Measurements from ENCODE around the gene CACNG7. TPM values are rescaled to one million over a fixed set of nuclear protein-coding genes. Genes with fewer than 3 reads are reported as not detected.

The CACNG7 gene
- total RNA-seq, 1 experiment from 2014 or later, result not detected

- Mint-ChIP-seq H3K9me3 (ENCODE audit: unreplicated experiment) (no peaks in the 10 kb centered on the region), H3K27ac (ENCODE audit: unreplicated experiment) (peak overlapping the region; percentile 59), H3K27me3 (ENCODE audit: insufficient read depth, unreplicated experiment) (no peaks in the 10 kb centered on the region), H3K4me1 (ENCODE audit: low read depth, unreplicated experiment) (no peaks in the 10 kb centered on the region), H3K4me3 (ENCODE audit: unreplicated experiment) (peak overlapping the region; percentile 63), H3K36me3 (ENCODE audit: insufficient read depth, unreplicated experiment) (no peaks in the 10 kb centered on the region)
- Histone ChIP-seq H3K27me3 (replicated peaks; ENCODE audit: control insufficient read depth, insufficient read depth, low read length) (no peaks in the 10 kb centered on the region), H3K36me3 (ENCODE audit: control insufficient read depth, insufficient read depth, low read length) (no peaks in the 10 kb centered on the region), H3K9me3 (no peaks in the 10 kb centered on the region), H3K4me3 (ENCODE audit: low read depth, low read length) (no peak overlapping the region; the same call in 1 of the 2 replicates), H3K4me1 (no peaks in the 10 kb centered on the region)
- DNase-seq, result no peak
- CTCF ChIA-PET, result interaction anchor here (0.6 kb wide), 1 partner anchor 137 kb away, joined by 4 read pairs; no protein-coding TSS in a partner anchor
- TF ChIP-seq CTCF (IDR thresholded peaks at IDR 0.05; ENCODE audit: insufficient read depth in 1 of 2, low read depth in 1 of 2, low read length in 1 of 2, severe bottlenecking in 1 of 2, unreplicated experiment in 1 of 2), result no peak
- no TSS peak for BruUV-seq (replicated peaks)
- intact Hi-C loops (cut with micrococcal nuclease; ENCODE audit: unreplicated experiment), result no loop called here
- POLR2A ChIA-PET, result no interaction called here
These were observed 83.1 kb downstream of the CACNG7 start for GRCh38 chr19:53992211-53992610.

- no peak overlapping the region for H3K27ac Mint-ChIP-seq (ENCODE audit: unreplicated experiment)
- no peaks in the 10 kb centered on the region for H3K9me3 Mint-ChIP-seq (ENCODE audit: unreplicated experiment)
- intact Hi-C loops (cut with micrococcal nuclease; ENCODE audit: unreplicated experiment), result no loop called here
- ChIA-PET CTCF (interaction anchor here (0.6 kb wide), 1 partner anchor 138 kb away, joined by 4 read pairs; no protein-coding TSS in a partner anchor), POLR2A (no interaction called here)
- no peaks in the 10 kb centered on the region for H3K36me3 Mint-ChIP-seq (ENCODE audit: insufficient read depth, unreplicated experiment)
- no peaks in the 10 kb centered on the region for H3K4me1 Mint-ChIP-seq (ENCODE audit: low read depth, unreplicated experiment)
- no peak overlapping the region for H3K4me3 ChIP-seq (ENCODE audit: low read depth, low read length)
- no peaks in the 10 kb centered on the region for H3K27me3 ChIP-seq (replicated peaks; ENCODE audit: control insufficient read depth, insufficient read depth, low read length)
- no TSS peak for BruUV-seq (replicated peaks)
- no peaks in the 10 kb centered on the region for H3K9me3 ChIP-seq
- no peaks in the 10 kb centered on the region for H3K4me1 ChIP-seq
- no peak overlapping the region for H3K4me3 Mint-ChIP-seq (ENCODE audit: unreplicated experiment)
- no peak for TF ChIP-seq CTCF (IDR thresholded peaks at IDR 0.05; ENCODE audit: insufficient read depth in 1 of 2, low read depth in 1 of 2, low read length in 1 of 2, severe bottlenecking in 1 of 2, unreplicated experiment in 1 of 2)
- no peak for DNase-seq
- H3K36me3 ChIP-seq (ENCODE audit: control insufficient read depth, insufficient read depth, low read length), result no peaks in the 10 kb centered on the region
- no peaks in the 10 kb centered on the region for H3K27me3 Mint-ChIP-seq (ENCODE audit: insufficient read depth, unreplicated experiment)
These were observed 83.7 kb downstream of the CACNG7 start for GRCh38 chr19:53992815-53993214.

GRCh38 chr19:53993448-53993847 is 84.4 kb downstream of the CACNG7 start:
- no peaks in the 10 kb centered on the region for H3K27me3 ChIP-seq (replicated peaks; ENCODE audit: control insufficient read depth, insufficient read depth, low read length)
- H3K4me3 ChIP-seq (ENCODE audit: low read depth, low read length), result no peak overlapping the region
- Mint-ChIP-seq H3K4me1 (ENCODE audit: low read depth, unreplicated experiment) (no peaks in the 10 kb centered on the region), H3K9me3 (ENCODE audit: unreplicated experiment) (no peaks in the 10 kb centered on the region), H3K27me3 (ENCODE audit: insufficient read depth, unreplicated experiment) (no peaks in the 10 kb centered on the region), H3K4me3 (ENCODE audit: unreplicated experiment) (no peak overlapping the region), H3K36me3 (ENCODE audit: insufficient read depth, unreplicated experiment) (no peaks in the 10 kb centered on the region), H3K27ac (ENCODE audit: unreplicated experiment) (no peak overlapping the region)
- POLR2A ChIA-PET, result no interaction called here
- H3K9me3 ChIP-seq, result no peaks in the 10 kb centered on the region
- intact Hi-C loops (cut with micrococcal nuclease; ENCODE audit: unreplicated experiment), result no loop called here
- no TSS peak for BruUV-seq (replicated peaks)
- no peaks in the 10 kb centered on the region for H3K36me3 ChIP-seq (ENCODE audit: control insufficient read depth, insufficient read depth, low read length)
- no peak for DNase-seq
- no peaks in the 10 kb centered on the region for H3K4me1 ChIP-seq
- CTCF ChIA-PET, result no interaction called here
- no peak for TF ChIP-seq CTCF (IDR thresholded peaks at IDR 0.05; ENCODE audit: insufficient read depth in 1 of 2, low read depth in 1 of 2, low read length in 1 of 2, severe bottlenecking in 1 of 2, unreplicated experiment in 1 of 2)

Other genes with a start within 250 kb of the CACNG7 start
- gene NLRP12, start 85.0 kb upstream of the CACNG7 start, total RNA-seq (2022), result not detected in 2 replicates
- gene MYADM, start 41.4 kb upstream of the CACNG7 start, total RNA-seq (2022), result 115 and 132 TPM in 2 replicates
- gene PRKCG, start 27.1 kb upstream of the CACNG7 start, total RNA-seq (2022), result 1.7 and 2.6 TPM in 2 replicates
- 0.91 and 1.1 TPM in 2 replicates for gene CACNG8, start 53.7 kb downstream of the CACNG7 start, total RNA-seq (2022)
- gene CACNG6, start 82.4 kb downstream of the CACNG7 start, total RNA-seq (2022), result 1.4 and 1.6 TPM in 2 replicates
- not detected in 2 replicates for gene VSTM1, start 154.6 kb downstream of the CACNG7 start, total RNA-seq (2022)
- gene TARM1, start 172.1 kb downstream of the CACNG7 start, total RNA-seq (2022), result not detected in 2 replicates
- 0.23 TPM in 1 of 2 replicates, not detected in the other for gene OSCAR, start 191.5 kb downstream of the CACNG7 start, total RNA-seq (2022)
- gene NDUFA3, start 193.6 kb downstream of the CACNG7 start, total RNA-seq (2022), result 185 and 196 TPM in 2 replicates
- gene TFPT, start 206.4 kb downstream of the CACNG7 start, total RNA-seq (2022), result 23.0 and 26.0 TPM in 2 replicates
- 95.0 and 99.0 TPM in 2 replicates for gene PRPF31, start 206.5 kb downstream of the CACNG7 start, total RNA-seq (2022)
- gene CNOT3, start 228.5 kb downstream of the CACNG7 start, total RNA-seq (2022), result 77.7 and 82.1 TPM in 2 replicates

All from Caco-2 (cell line).